H9 (cell line): Measurements from ENCODE around the gene C10orf71. TPM values are rescaled to one million over a fixed set of nuclear protein-coding genes. Genes with fewer than 3 reads are reported as not detected.
A peak's percentile ranks its signal among the peaks of the same experiment; 100 is the strongest.

Experiments
- DNase-seq: peaks from one replicate; pipeline ENCODE4 v3.0.0-alpha.2; 2017
- H2AFZ ChIP-seq: one replicate; pipeline ENCODE4 v1.6.1; 2013; ENCODE audit warnings: mild to moderate bottlenecking, low read length, control low read depth, moderate library complexity
- H2AK5ac ChIP-seq: 2 replicates; pipeline ENCODE4 v1.6.1; 2013; ENCODE audit warnings: low read length, control low read depth, mixed read lengths; ENCODE audit not compliant: insufficient read length
- H2BK120ac ChIP-seq: one replicate; pipeline ENCODE4 v1.6.1; 2013; ENCODE audit warnings: low read depth, mild to moderate bottlenecking, low read length, control low read depth, inconsistent platforms; ENCODE audit not compliant: poor library complexity, severe bottlenecking
- H2BK12ac ChIP-seq: 2 replicates; pipeline ENCODE4 v1.6.1; 2013; ENCODE audit warnings: low read length, control low read depth, mixed read lengths, low read depth; ENCODE audit not compliant: insufficient read length
- H2BK15ac ChIP-seq: 2 replicates; pipeline ENCODE4 v1.6.1; 2013; ENCODE audit warnings: low read depth, low read length, control low read depth
- H2BK20ac ChIP-seq: one replicate; pipeline ENCODE4 v1.6.1; 2013; ENCODE audit warnings: low read depth, mild to moderate bottlenecking, low read length, control low read depth, inconsistent platforms; ENCODE audit not compliant: poor library complexity, severe bottlenecking
- H2BK5ac ChIP-seq: 2 replicates; pipeline ENCODE4 v1.6.1; 2013; ENCODE audit warnings: low read length, control low read depth, mixed read lengths; ENCODE audit not compliant: insufficient read length
- H3K14ac ChIP-seq: 2 replicates; pipeline ENCODE4 v1.6.1; 2013; ENCODE audit warnings: low read length, control low read depth; ENCODE audit not compliant: insufficient read depth
- H3K18ac ChIP-seq: 2 replicates; pipeline ENCODE4 v1.6.1; 2013; ENCODE audit warnings: low read depth, mild to moderate bottlenecking, mixed read lengths, low read length, control low read depth; ENCODE audit not compliant: insufficient read length
- H3K23ac ChIP-seq: 2 replicates; pipeline ENCODE4 v1.6.1; 2013; ENCODE audit warnings: low read length, control low read depth, mixed read lengths, low read depth; ENCODE audit not compliant: insufficient read length
- H3K23me2 ChIP-seq: 2 replicates; pipeline ENCODE4 v1.6.1; 2013; ENCODE audit warnings: low read depth, mild to moderate bottlenecking, mixed read lengths, low read length, control low read depth; ENCODE audit not compliant: insufficient read length, poor library complexity, severe bottlenecking
- H3K27ac ChIP-seq: 2 replicates; pipeline ENCODE4 v1.5.1; 2013; ENCODE audit warnings: low read length, control low read depth, mixed read lengths, low read depth; ENCODE audit not compliant: insufficient read length
- H3K27me3 ChIP-seq: 2 replicates; pipeline ENCODE4 v1.6.1; 2013; ENCODE audit warnings: low read length, control low read depth, inconsistent platforms; ENCODE audit not compliant: insufficient read depth
- H3K4ac ChIP-seq: 2 replicates; pipeline ENCODE4 v1.6.1; 2013; ENCODE audit warnings: low read depth, mild to moderate bottlenecking, control low read depth, inconsistent platforms, low read length, moderate library complexity
- H3K4me1 ChIP-seq: 2 replicates; pipeline ENCODE4 v1.6.1; 2013; ENCODE audit warnings: low read length, control low read depth, inconsistent platforms; ENCODE audit not compliant: insufficient read depth
- H3K4me2 ChIP-seq: 2 replicates; pipeline ENCODE4 v1.6.1; 2013; ENCODE audit warnings: low read length, control low read depth, mixed read lengths; ENCODE audit not compliant: insufficient read length, insufficient read depth
- H3K56ac ChIP-seq: 2 replicates; pipeline ENCODE4 v1.6.1; 2013; ENCODE audit warnings: low read depth, mild to moderate bottlenecking, mixed read lengths, low read length, control low read depth; ENCODE audit not compliant: insufficient read length
- H3K79me1 ChIP-seq: 2 replicates; pipeline ENCODE4 v1.6.1; 2013; ENCODE audit warnings: low read depth, mild to moderate bottlenecking, moderate library complexity, low read length, control low read depth, inconsistent platforms; ENCODE audit not compliant: insufficient read depth, poor library complexity, severe bottlenecking
- H3K79me2 ChIP-seq: 2 replicates; pipeline ENCODE4 v1.6.1; 2013; ENCODE audit warnings: low read length, control low read depth, inconsistent platforms; ENCODE audit not compliant: insufficient read depth
- H3K9ac ChIP-seq: 2 replicates; pipeline ENCODE4 v1.6.1; 2013; ENCODE audit warnings: low read length, control low read depth, mixed read lengths; ENCODE audit not compliant: insufficient read length; ENCODE audit errors: extremely low read depth
- H3K9me3 ChIP-seq: one replicate; pipeline ENCODE4 v1.6.1; 2013; ENCODE audit warnings: low read depth, low read length, inconsistent platforms; ENCODE audit not compliant: control insufficient read depth
- H3T11ph ChIP-seq: one replicate; pipeline ENCODE4 v1.6.1; 2013; ENCODE audit warnings: mild to moderate bottlenecking, low read length, control low read depth, inconsistent platforms
- H4K20me1 ChIP-seq: one replicate; pipeline ENCODE4 v1.6.1; 2013; ENCODE audit not compliant: control insufficient read depth, insufficient read length, insufficient read depth
- H4K5ac ChIP-seq: 2 replicates; pipeline ENCODE4 v1.6.1; 2013; ENCODE audit warnings: low read depth, mild to moderate bottlenecking, mixed read lengths, low read length, control low read depth; ENCODE audit not compliant: insufficient read length
- H4K8ac ChIP-seq: replicated peaks from 2 replicates; pipeline ENCODE4 v1.6.1; 2013; ENCODE audit warnings: low read length, control low read depth, mixed read lengths, low read depth; ENCODE audit not compliant: insufficient read length
- H4K91ac ChIP-seq: 2 replicates; pipeline ENCODE4 v1.6.1; 2013; ENCODE audit warnings: low read depth, mild to moderate bottlenecking, moderate library complexity, mixed read lengths, low read length, control low read depth; ENCODE audit not compliant: insufficient read length
- H3K27ac Mint-ChIP-seq, 3 experiments: 2 replicates in 2 of 3; 3 replicates in 1 of 3; pipeline ENCODE4 v1.8.0; 2020 to 2021; ENCODE audit warnings: mixed read lengths in 3 of 3, mild to moderate bottlenecking in 1 of 3, moderate library complexity in 1 of 3
- H3K27me3 Mint-ChIP-seq: 2 replicates; pipeline ENCODE4 v1.8.0; 2021; ENCODE audit warnings: low read depth, mild to moderate bottlenecking, moderate library complexity, mixed read lengths
- H3K36me3 Mint-ChIP-seq, 3 experiments: 2 replicates in 2 of 3; 3 replicates in 1 of 3; pipeline ENCODE4 v1.8.0; 2020 to 2021; ENCODE audit warnings: low read depth in 3 of 3, mixed read lengths in 3 of 3; ENCODE audit not compliant: insufficient read depth in 1 of 3
- H3K4me1 Mint-ChIP-seq, 2 experiments: 2 replicates each; pipeline ENCODE4 v1.8.0; 2020; ENCODE audit warnings: mixed read lengths in 2 of 2
- H3K4me3 Mint-ChIP-seq, 2 experiments: 2 replicates in 1 of 2; 3 replicates in 1 of 2; pipeline ENCODE4 v1.8.0; 2020 to 2021; ENCODE audit warnings: mild to moderate bottlenecking in 2 of 2, mixed read lengths in 2 of 2, moderate library complexity in 1 of 2
- H3K9me3 Mint-ChIP-seq, 2 experiments: 2 replicates in 1 of 2; 3 replicates in 1 of 2; pipeline ENCODE4 v1.8.0; 2020; ENCODE audit warnings: mild to moderate bottlenecking in 2 of 2, mixed read lengths in 2 of 2, moderate library complexity in 1 of 2
- CTCF ChIP-seq: fragments of 200-600 bp; sonication (generic); conservative IDR thresholded peaks from 3 replicates; pipeline ENCODE4 v1.8.0; 2021; ENCODE audit warnings: antibody characterized with exemption, mild to moderate bottlenecking
- WGBS: extraction: QIAGEN DNeasy Blood & Tissue Kit; methylation state at CpG from one replicate; pipeline ENCODE4 v1.1.7; 2013; ENCODE audit warnings: missing lambda C conversion rate, low lambda C conversion rate, mixed read lengths; ENCODE audit not compliant: insufficient read length; ENCODE audit errors: extremely low coverage; 5-methylcytosine and 5-hydroxymethylcytosine counted together
- total RNA-seq: library from RNA; stranded (reverse); gene quantifications from 2 replicates; pipeline ENCODE4 v1.2.1, GENCODE V29; 2021

The C10orf71 gene
- total RNA-seq, 1 experiment from 2014 or later: not detected

GRCh38 chr10:49365675-49366415 is 66.9 kb downstream of the C10orf71 start:
- H2BK15ac ChIP-seq: no peak overlapping the region

More at GRCh38 chr10:49365675-49366415, 66.9 kb downstream of the C10orf71 start:
- no peak overlapping the region for H3K23ac ChIP-seq
- no peak overlapping the region for H3K27ac ChIP-seq
- H3K79me1 ChIP-seq: no peaks in the 10 kb centered on the region
- Mint-ChIP-seq H3K27ac (0 out of 7 replicates have a peak overlapping the region, but pooled peaks of 1 of the 3 experiments have one; percentile 35), H3K27me3 (peaks cover 4% of the 10 kb centered on the region), H3K36me3 (no peaks in the 10 kb centered on the region), H3K4me3 (no peak overlapping the region), H3K9me3 (no peaks in the 10 kb centered on the region; a peak in 1 of 5 replicates), H3K4me1 (peaks cover 10 to 11% of the 10 kb centered on the region in 2 experiments)
- H4K91ac ChIP-seq: no peak overlapping the region
- no peak overlapping the region for H3K9ac ChIP-seq
- H3K79me2 ChIP-seq: no peaks in the 10 kb centered on the region
- no peak overlapping the region for H2BK12ac ChIP-seq
- H2AFZ ChIP-seq: no peak overlapping the region
- no peak overlapping the region for H2BK20ac ChIP-seq
- no peak overlapping the region for H3K4ac ChIP-seq
- WGBS: no CpG with 5 or more reads among the region's 23 CpGs
- H3K27me3 ChIP-seq: no peaks in the 10 kb centered on the region
- H3K4me1 ChIP-seq: no peaks in the 10 kb centered on the region
- no peak for DNase-seq
- H4K5ac ChIP-seq: no peak overlapping the region
- H2AK5ac ChIP-seq: no peak overlapping the region
- TF ChIP-seq CTCF: no peak
- no peak overlapping the region for H4K8ac ChIP-seq
- no peak overlapping the region for H2BK5ac ChIP-seq
- H3K18ac ChIP-seq: no peak overlapping the region
- H2BK120ac ChIP-seq: no peak overlapping the region
- H3K14ac ChIP-seq: no peak overlapping the region
- H3K56ac ChIP-seq: no peak overlapping the region
- no peak overlapping the region for H3T11ph ChIP-seq
- no peaks in the 10 kb centered on the region for H3K23me2 ChIP-seq
- no peaks in the 10 kb centered on the region for H4K20me1 ChIP-seq
- H3K9me3 ChIP-seq: no peaks in the 10 kb centered on the region
- H3K4me2 ChIP-seq: no peak overlapping the region
